IPS-18c (cell line): ENCODE results near the gene CFAP221.
"Not testable (repeated sequence)": the region's sequence is repeated elsewhere in the genome, so short reads cannot be mapped to it uniquely, and the experiment has no call there.

ENCODE experiments used
- H3K4me3 ChIP-seq: 2 replicates; pipeline ENCODE4 v1.7.0; 2013; ENCODE audit warnings: low read depth, mild to moderate bottlenecking, low read length, moderate library complexity; ENCODE audit not compliant: insufficient read depth
- H3K9me3 ChIP-seq: one replicate; pipeline ENCODE4 v1.6.1; 2013; ENCODE audit warnings: mild to moderate bottlenecking, low read length, moderate library complexity; ENCODE audit not compliant: control insufficient read depth, insufficient read depth

CFAP221 gene

DNA sequence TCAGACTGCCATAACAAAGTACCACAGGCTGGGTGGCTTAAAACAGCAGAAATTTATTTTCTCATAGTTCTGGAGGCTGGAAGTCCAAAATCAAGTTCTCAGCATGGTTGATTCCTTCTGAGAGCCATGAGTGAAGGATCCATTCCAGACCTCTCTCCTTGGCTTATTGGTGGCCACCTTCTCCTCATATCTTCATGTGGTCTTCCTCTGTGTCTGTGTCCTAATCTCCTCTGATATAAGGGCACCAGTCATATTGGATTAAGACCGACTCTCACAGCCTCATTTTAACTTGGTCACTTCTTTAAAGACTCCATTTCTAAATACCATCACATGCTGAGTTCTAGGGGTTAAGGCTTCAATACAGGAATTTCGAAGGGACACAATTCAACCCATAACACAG is 65.1 kb downstream of the CFAP221 start:
- H3K9me3 ChIP-seq: no peaks in the 10 kb centered on the region
- no peak overlapping the region for H3K4me3 ChIP-seq

DNA sequence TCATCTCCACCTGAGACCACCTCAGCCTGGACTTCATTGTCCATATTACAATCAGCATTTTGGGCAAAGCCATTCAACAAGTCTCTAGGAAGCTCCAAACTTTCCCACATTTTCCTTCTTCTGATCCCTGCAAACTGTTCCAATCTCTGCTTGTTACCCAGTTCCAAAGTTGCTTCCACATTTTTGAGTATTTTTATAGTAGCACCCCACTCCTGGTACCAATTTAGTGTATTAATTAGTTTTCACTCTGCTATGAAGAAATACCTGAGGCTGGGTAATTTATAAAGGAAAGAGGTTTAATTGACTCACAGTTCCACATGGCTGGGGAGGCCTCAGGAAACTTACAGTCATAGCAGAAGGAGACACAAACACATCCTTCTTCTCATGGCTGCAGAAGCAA is 69.9 kb downstream of the CFAP221 start:
- not testable (repeated sequence) for H3K4me3 ChIP-seq, H3K9me3 ChIP-seq

DNA sequence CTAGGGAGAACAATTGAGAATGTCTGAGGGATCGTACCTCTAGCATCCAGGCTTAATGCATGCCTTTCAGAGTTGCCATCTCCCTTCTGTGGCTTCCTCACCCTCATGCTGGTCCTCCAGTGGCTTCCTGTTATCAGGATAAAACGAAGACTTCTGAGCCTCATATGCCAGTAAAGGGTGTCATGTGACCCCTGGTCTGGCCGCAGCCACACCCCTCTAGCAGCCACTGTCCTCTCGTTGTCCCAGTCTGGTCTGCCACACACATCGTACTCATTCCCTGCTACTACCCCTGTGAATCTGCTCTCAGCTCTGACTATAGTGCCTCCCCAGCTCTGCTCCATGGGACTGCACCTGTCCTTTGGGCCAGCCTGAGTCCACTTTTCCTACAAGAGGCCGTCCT is 72.2 kb downstream of the CFAP221 start:
- no peak overlapping the region for H3K4me3 ChIP-seq
- H3K9me3 ChIP-seq: peaks cover 2% of the 10 kb centered on the region

DNA sequence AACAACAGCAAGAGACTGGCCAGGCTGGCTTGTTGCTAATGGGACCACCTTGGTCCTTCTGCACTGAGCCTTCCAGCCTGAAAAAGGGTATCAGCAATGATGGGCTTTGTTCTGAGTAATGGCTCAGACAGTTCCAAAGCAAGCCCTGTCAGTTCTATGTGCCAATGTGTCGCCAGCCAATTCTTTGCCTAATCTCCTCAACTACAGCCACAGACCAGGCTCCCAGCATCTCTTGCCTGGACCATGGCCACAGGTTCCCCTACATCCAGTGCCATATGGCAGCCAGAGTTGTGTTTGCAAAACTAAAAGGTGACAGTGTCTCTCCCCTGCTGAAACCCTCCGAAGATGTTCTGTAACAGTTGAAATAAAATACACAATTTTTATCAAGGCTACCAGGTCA is 73.2 kb downstream of the CFAP221 start:
- no peak overlapping the region for H3K4me3 ChIP-seq
- peaks cover 2% of the 10 kb centered on the region for H3K9me3 ChIP-seq

DNA sequence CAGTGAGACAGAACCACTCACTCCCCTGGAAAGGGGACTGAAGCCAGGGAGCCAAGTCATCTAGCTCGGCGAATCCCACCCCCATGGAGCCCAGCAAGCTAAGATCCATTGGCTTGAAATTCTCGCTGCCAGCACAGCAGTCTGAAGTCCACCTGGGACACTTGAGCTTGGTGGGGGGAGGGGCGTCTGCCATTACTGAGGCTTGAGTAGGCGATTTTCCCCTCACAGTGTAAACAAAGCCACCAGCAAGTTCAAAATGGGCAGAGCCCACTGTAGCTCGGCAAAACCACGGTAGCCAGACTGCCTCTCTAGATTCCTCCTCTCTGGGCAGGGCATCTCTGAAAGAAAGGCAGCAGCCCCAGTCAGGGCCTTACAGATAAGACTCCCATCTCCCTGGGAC is 74.5 kb downstream of the CFAP221 start:
- H3K9me3 ChIP-seq, H3K4me3 ChIP-seq: not testable (repeated sequence)

DNA sequence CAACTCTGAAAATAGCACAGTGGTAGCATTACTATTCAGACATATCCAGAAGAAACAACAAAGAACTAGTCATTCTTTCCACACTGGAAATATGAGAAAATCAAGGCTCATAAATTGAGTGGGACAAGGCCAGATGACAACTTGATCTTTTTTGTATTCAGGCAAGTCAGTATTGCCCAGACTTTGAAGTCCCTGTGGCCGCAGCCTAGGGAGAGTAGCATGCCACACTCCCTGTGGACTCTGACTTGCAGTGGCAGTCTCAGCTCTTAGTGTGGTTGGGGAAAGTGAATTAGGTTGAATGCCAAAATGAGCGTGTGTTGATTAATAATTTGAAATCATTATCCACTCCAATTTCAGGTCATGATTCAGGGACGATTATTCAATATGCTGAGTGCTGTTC is 81.0 kb downstream of the CFAP221 start:
- no peak overlapping the region for H3K4me3 ChIP-seq

DNA sequence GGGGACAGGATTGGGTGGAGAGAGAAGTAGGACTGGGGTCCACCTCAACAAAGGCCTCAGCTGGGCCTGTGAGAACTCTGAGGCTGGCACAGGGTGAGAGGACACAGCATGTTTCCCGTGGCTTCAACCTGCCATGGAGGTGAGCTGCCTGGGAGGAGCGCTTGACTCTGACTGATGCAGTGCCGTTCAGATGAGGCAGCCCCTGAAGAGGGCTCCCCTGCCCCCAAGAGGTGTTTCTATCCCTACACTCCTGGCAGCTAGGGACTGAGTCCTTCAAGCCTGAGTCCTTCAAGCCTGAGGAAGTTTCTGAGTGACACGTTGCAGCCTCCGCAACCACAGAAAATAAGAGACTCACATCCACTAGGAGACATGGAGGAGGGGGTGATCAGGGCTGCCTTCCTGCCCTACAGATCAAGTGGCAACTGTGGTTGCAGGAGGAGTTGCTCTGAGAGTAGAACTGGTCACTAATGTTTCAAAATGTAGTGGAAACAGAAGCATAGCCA is 85.1 kb downstream of the CFAP221 start:
- no peaks in the 10 kb centered on the region for H3K9me3 ChIP-seq
- no peak overlapping the region for H3K4me3 ChIP-seq

More for the DNA sequence above, 81.0 kb downstream of the CFAP221 start:
- H3K9me3 ChIP-seq: no peaks in the 10 kb centered on the region

DNA sequence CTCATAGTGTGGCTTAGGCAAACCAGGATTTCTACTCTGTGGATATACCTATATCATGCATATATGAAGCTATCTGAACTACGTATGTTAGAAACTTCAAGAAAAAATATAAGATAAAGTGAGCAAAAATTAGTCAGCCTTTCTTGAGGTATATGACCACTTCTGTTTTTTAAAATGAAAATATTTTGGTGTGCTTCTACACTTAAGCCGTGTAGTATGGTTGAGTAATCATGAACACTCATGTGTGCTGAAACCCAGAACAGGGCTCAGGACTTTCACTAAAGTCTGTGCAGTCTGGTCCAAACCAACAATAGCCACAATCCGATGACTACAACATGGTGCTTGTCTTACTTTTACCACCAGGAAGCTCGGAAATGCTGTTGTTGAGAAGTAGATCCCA is 85.9 kb downstream of the CFAP221 start:
- no peaks in the 10 kb centered on the region for H3K9me3 ChIP-seq
- H3K4me3 ChIP-seq: no peak overlapping the region

DNA sequence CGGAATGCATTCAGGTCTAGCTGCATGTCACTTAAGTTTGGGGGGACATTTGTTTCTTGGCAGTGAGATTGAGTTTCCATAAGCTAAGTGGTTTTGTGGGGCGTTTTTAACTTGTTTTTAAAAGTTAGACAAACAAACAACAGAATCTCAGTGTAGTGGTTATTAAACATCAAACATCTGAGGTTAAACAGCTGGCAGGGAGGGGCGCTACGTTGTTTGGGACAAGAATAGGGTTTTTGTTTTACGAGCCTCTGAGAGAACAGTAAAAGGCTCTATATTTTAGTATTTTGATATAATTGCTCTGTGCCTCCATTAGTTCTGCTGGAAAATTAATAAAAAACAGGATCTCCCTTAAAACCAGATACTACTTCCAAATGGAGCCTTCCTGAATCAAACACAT is 93.1 kb downstream of the CFAP221 start:
- H3K9me3 ChIP-seq: no peaks in the 10 kb centered on the region

DNA sequence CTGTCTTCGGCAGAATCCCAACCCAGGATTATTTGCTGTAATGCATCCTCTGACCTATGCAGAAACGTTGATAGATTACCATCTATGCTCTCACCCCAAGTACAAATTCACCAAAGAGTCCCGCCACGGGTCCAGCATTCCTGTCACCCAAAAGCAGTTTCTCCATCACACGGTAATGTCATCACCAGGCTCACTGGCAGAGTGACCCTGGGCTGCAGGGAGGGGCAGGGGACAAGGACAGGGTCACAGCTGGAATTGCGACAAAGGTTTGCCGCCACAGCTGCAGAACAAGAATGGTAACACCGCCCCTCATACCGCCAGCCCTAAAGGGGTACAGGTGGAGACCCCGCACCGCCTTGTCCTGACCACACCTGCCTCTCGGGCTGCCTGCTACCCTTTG is 94.0 kb downstream of the CFAP221 start:
- Histone ChIP-seq H3K9me3 (no peaks in the 10 kb centered on the region), H3K4me3 (no peak overlapping the region)

More for the DNA sequence above, 93.1 kb downstream of the CFAP221 start:
- no peak overlapping the region for H3K4me3 ChIP-seq

DNA sequence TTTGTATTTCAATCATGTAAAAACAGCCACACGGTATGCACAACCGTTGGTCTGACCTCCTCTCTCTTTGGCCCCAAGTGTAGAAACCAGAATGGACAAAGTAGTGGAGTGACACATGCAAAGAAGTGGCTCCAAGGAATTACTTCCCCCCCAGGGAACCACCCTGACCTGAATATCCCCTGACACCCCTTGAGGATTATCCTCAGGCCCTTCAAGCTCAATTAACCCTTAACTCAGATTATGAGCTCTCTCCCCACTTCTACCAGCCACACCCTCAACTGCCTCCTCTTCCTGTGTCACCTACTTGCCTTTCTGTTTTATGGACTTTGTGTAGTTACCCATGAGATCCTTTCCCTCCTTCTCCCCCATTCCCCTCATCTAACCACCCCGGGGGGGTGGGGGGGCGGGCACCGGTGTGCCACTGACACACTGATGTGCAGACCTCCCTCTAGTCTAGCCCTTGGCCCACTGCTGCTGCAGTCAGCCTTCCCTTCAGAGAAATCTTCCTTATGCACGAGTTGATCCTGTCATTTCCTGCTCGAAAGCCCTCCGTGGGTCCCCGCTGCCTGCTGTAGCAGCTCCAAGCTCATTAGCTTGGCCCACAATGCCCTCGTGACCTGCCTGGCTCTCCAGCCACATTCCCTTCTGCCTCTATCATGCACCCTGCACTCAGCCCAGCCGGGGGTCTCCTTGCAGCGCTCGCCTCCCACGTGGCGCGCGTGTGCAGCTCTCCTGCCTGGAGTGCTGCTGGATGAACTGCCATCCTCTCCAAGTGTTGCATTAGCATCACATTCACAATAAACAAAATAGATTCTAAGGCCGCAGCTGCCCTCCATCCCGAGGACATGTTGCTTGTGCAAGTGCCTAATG is 94.7 kb downstream of the CFAP221 start:
- Histone ChIP-seq H3K4me3 (no peak overlapping the region), H3K9me3 (no peaks in the 10 kb centered on the region)

DNA sequence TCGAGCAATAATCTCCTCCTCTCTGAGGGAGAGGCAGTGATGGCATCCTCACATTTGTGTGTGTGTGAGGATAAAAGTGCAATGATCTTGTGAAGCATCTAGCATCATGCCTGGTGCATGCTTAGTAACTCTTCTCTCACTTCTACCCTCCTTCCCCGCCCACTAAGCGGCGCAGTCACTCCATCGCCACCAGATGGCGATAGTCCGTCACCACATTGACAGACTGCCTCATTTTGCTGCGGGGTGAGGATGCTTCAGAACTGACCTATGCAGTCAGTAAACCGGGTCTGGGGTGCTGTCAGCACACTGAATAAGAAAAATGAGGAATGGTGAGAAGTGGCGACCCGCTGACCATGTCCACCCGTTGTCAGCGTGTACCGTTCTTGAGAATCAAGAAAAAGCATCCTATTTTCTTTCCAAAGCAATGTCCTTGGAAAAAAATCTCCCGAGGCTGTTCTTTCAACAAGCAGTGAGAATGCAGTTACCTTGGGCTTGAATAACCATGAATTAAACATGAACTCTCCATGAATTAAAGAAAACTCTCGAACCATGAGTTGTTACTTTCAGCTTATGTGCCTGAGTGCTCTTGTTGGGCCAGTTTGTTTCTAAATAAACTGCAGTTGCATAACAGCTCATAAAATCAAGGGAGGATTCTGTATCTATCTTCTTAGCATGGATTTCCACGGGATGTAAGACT is 97.5 kb downstream of the CFAP221 start:
- H3K9me3 ChIP-seq: no peaks in the 10 kb centered on the region
- no peak overlapping the region for H3K4me3 ChIP-seq

DNA sequence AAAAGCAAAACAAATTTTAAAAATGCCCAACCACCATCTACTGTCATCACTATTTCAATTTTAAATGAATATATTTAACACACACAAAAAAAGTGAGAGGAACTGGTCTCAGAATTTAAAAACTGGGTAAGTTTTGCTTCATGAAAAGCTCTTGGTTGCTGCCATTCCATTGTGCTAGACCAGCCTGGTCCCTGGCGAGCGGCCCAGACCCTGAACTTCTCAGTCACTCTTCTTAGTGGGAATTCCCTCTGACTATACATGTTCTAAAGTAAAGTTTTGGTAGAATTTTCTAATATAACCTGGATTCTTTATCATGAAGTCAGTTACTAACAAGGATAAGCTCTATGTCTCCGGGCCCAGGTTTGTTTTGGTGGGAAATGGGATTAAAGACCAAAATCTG is 99.9 kb downstream of the CFAP221 start:
- Histone ChIP-seq H3K4me3 (no peak overlapping the region), H3K9me3 (no peaks in the 10 kb centered on the region)

DNA sequence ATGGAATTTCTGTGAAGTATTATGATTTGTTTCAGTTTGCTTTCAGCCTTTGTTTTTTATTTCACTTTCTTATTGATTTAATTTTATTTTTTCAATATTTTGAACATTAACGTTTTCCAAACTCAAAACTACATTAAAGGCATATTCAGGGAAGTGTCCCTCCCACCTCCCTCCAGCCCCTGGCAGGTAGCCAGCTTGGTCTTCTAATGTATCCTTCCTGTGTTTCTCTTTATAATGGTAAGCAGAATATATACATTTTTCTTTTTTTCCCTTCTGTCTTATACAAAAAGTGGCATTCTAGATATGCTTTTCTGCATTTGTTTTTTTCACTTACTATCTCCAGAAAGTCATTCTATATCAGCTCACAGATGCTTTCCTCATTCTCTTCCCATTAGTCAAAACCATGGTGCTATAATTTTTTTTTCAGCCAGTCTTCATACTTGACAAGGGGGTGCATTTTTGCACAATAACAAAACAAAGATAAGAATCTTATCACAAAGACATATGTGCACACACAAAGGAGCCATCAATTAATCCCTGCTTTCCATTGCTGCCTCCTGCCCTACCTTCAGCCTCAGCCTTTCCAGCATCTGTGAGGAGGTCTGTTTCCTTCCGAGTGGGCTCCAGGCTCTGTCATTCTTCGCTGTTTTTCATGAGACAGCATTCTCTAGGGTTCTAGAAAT is 101.1 kb downstream of the CFAP221 start:
- Histone ChIP-seq H3K4me3 (no peak overlapping the region), H3K9me3 (no peaks in the 10 kb centered on the region)

DNA sequence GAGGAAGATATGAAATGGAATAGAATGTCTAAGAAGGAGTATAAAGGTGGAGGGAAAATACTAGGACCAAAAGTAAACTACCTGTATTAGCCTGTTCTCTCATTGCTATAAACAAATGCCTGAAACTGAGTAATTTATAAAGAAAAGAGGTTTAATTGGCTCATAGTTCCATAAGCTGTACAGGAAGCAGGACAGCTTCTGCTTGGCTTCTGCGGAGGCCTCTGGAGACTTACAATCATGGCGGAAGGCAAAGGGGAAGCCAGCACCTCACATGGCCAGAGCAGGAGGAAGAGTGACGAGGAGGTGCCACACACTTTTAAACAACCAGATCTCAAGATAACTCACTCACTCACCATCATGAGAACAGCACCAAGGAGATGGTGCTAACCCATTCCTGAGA is 101.9 kb downstream of the CFAP221 start:
- no peak overlapping the region for H3K4me3 ChIP-seq
- no peaks in the 10 kb centered on the region for H3K9me3 ChIP-seq

DNA sequence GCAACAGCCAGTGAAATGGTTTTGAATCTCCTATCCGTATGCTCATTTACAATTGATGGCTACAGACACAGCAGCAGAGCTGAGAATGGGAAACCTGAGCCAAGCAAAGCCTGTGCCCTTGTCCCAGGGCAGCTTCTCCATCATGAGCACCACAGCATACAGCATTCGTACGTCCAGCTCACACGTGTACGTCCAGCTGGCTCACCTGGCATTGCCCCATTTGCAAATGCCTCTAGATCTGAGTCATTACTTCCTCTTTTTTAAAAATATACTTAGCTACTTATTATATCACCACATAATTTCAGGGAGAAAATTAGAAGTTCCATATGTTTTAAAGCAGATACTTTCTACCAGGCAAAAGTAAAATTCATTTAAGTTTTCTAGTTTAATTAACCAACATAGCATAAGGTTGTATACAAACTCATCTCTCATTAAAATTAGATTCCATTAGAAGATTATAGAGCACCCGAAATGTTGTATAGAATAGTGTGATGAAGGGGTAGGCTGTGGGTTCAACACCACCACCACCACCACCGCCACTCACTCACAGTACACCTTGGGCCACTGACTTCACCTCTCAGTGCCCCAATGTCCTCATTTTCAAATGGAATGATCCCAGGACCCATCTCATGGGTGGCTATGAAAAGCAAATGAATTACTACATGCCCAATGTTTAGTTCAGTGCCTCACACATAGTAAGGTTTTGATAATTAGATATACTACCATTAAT is 103.4 kb downstream of the CFAP221 start:
- Histone ChIP-seq H3K9me3 (no peaks in the 10 kb centered on the region), H3K4me3 (no peak overlapping the region)

DNA sequence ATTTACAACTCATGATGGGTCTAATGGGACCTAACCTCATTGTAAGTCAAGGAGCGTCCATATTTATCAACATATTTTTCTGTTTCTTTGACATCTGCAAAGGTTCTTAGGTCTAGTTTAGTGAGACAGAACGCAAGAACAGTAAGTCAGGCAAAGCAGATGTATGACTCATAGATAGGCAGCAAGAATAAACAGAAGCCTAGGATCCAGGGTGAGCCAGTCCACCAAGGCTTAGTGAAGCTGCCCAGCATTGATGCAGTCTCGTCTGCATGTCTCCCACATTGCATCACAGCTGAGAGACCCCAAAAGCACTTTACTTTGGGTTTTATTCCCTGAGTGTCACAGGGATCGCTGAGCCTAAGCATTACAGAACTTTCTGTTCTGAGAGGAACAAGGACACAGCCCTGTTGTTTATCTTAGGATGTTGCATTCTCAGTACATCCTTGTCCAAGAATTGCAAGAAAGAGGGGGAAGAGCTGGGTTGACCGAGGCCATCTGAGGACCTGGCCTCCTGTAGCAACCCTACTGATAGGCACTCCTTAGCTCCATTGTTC is 105.2 kb downstream of the CFAP221 start:
- H3K9me3 ChIP-seq: no peaks in the 10 kb centered on the region
- no peak overlapping the region for H3K4me3 ChIP-seq
